GM13977 (cell line): ENCODE results near the gene MME.

Source experiments
- DNase-seq: peaks from one replicate; pipeline ENCODE4 v3.0.0; 2012; ENCODE audit warnings: low spot score
- in situ Hi-C: fragments of 300-500 bp; cut with MboI; formaldehyde crosslinking; loops from one replicate; pipeline ENCODE4 v1.12.0; 2022; ENCODE audit warnings: low sequenced_read_pairs, low pct_unique_long_range_greater_than_20kb, mixed read lengths, inconsistent platforms; ENCODE audit not compliant: unreplicated experiment
- TF ChIP-seq, protein P1 (sequence below): IDR thresholded peaks from 2 replicates; pipeline ENCODE4 v1.5.1; 2012; ENCODE audit warnings: mild to moderate bottlenecking, control low read depth; ENCODE audit not compliant: insufficient read depth; ENCODE audit errors: extremely low read depth, missing control alignments

MME gene

DNA sequence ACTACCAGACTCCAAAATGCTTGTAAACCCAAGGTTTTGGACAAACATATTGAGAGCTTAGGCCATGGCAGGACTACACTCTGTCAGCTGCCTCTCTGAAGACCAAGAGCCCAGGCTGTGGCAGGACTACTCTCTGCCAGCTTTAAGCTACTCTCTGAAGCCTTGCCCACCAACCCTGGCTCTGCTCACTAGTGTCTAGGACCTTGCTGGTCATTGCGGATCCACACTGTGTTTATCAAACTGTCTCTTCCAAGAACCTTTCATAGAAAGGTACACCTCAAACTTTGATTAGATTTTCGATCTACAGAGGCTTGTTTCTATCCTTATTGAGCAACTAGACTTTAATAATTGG, 41.9 kb upstream of the MME start:
- DNase-seq, result no peak
- in situ Hi-C loops, result no loop called here
- TF ChIP-seq, protein P1, sequence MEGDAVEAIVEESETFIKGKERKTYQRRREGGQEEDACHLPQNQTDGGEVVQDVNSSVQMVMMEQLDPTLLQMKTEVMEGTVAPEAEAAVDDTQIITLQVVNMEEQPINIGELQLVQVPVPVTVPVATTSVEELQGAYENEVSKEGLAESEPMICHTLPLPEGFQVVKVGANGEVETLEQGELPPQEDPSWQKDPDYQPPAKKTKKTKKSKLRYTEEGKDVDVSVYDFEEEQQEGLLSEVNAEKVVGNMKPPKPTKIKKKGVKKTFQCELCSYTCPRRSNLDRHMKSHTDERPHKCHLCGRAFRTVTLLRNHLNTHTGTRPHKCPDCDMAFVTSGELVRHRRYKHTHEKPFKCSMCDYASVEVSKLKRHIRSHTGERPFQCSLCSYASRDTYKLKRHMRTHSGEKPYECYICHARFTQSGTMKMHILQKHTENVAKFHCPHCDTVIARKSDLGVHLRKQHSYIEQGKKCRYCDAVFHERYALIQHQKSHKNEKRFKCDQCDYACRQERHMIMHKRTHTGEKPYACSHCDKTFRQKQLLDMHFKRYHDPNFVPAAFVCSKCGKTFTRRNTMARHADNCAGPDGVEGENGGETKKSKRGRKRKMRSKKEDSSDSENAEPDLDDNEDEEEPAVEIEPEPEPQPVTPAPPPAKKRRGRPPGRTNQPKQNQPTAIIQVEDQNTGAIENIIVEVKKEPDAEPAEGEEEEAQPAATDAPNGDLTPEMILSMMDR, result no peak

DNA sequence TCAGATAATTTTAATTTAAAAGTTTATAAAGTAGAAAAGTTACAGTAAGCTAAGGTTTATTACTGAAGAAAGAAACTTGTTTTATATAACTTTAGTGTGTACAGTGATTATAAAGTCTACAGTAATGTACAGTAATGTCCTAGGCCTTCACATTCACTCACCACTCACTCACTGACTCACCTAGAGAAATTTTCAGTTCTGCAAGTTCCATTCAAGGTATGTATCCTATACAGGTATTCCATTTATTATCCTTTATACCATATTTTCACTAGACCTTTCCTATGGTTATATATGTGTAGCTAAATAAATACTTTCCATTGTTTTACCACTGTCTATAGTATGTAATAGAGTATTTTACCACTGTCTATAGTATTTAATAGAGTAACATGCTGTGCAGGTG, 33.2 kb upstream of the MME start:
- in situ Hi-C loops, result no loop called here
- TF ChIP-seq, protein P1, result no peak
- no peak for DNase-seq

DNA sequence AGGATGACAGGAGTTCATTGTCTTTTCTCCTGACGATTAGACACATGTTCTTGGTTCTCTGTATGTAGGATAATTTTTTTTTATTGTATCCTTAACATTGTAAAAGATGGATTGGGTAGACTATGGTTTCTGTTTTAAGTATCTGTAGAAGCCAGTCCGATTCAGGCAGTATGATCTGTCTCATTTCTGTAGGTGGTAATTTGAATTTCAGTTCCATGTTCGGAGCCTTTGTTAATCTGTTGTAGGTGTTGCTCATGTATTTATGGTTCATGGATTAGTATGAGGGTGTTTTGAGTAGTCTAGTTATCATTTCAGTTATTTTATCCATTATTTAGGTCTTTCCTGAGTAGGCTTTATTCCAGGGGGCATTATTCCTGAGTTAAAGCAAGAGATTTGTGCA, 32.4 kb upstream of the MME start:
- in situ Hi-C loops, result no loop called here
- TF ChIP-seq, protein P1, result no peak
- DNase-seq, result no peak

DNA sequence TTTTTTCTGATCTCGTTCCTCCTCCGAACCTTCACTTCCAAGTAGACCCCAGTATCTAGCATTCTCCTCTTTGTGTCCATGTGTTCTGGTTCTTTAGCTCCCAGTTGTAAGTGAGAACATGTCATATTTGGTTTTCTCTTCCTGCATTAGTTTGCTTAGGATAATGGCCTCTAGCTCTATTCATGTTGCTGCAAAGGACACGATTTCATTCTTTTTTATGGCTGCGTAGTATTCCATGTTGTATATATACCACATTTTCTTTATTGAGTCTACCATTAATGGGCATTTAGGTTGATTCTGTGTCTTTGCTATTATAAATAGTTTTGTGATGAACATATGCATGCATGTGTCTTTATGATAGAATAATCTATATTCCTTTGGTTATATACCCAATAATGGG, 30.2 kb upstream of the MME start:
- in situ Hi-C loops, result no loop called here
- no peak for DNase-seq
- TF ChIP-seq, protein P1, result no peak

DNA sequence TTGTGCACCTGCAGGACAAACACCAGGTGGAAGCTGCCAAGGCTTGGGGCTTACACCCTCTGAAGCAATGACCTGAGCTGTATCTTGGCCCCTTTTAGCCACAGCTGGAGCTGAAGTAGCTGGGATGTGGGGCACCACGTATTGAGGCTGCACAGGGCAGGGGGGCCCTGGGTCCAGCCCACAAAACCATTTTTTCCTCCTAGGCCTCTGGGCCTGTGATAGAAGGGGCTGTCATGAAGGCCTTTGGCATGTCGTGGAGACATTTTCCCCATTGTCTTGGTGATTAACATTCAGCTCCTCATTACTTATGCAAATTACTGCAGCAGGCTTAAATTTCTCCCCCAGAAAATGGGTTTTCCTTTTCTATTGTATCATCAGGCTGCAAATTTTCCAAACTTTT, 27.6 kb upstream of the MME start:
- in situ Hi-C loops, result no loop called here
- DNase-seq, result no peak
- TF ChIP-seq, protein P1, result no peak

DNA sequence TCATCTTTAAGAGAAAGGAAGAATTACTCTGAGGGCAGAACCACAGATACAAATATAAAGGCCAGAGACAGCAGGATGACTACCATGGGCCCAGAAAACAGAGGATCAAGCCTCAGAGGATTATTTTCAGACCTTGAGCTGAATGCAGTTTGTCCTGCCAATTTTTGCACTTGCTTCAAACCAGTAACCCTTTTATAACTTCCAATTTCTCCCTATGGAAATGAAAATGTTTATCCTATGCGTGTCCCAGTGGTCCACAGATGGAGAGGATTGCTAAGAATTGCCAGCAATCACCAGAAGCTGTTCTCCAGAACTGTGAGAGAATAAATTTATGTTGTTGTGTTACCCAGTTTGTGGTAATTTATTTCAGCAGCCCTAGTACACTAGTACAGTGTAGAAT, 26.4 kb upstream of the MME start:
- DNase-seq, result no peak
- in situ Hi-C loops, result no loop called here

More for the DNA sequence above, 26.4 kb upstream of the MME start:
- TF ChIP-seq, protein P1, result no peak
